GM23338 (cell line): Measurements from ENCODE around the gene ZCCHC8. TPM values are rescaled to one million over a fixed set of nuclear protein-coding genes. Genes with fewer than 3 reads are reported as not detected.
A peak's percentile ranks its signal among the peaks of the same experiment; 100 is the strongest.
"Not testable (repeated sequence)": the region's sequence is repeated elsewhere in the genome, so short reads cannot be mapped to it uniquely, and the experiment has no call there.

Source experiments
- ATAC-seq: fragments of 200-7000 bp; cut with Tn5 transposase; 3 replicates; pipeline ENCODE4 v1.9.1; 2020
- DNase-seq: peaks from one replicate; pipeline ENCODE4 v3.0.0-alpha.2; 2015; ENCODE audit warnings: low spot score
- H2AFZ ChIP-seq: fragments of 200-600 bp; sonication (generic); 2 replicates; pipeline ENCODE4 v1.8.0; 2016; ENCODE audit warnings: antibody characterized with exemption, mild to moderate bottlenecking, moderate library complexity
- H3F3A ChIP-seq: fragments of 200-600 bp; sonication (generic); replicated peaks from 2 replicates; pipeline ENCODE4 v1.8.0; 2017; ENCODE audit warnings: antibody characterized with exemption, mixed run types, low read depth
- H3K27ac ChIP-seq: fragments of 200-600 bp; sonication (generic); 2 replicates; pipeline ENCODE4 v1.6.1; 2016; ENCODE audit warnings: low read depth
- H3K27me3 ChIP-seq: fragments of 200-600 bp; sonication (generic); 2 replicates; pipeline ENCODE4 v1.8.0; 2016; ENCODE audit warnings: mild to moderate bottlenecking, mixed run types, moderate library complexity; ENCODE audit not compliant: insufficient read depth
- H3K36me3 ChIP-seq: fragments of 200-600 bp; sonication (generic); 2 replicates; pipeline ENCODE4 v1.8.0; 2016; ENCODE audit warnings: mild to moderate bottlenecking; ENCODE audit not compliant: insufficient read depth
- H3K4me1 ChIP-seq: fragments of 200-600 bp; sonication (generic); 2 replicates; pipeline ENCODE4 v1.8.0; 2016; ENCODE audit warnings: mild to moderate bottlenecking, moderate library complexity; ENCODE audit not compliant: insufficient read depth
- H3K4me2 ChIP-seq: fragments of 200-600 bp; sonication (generic); 2 replicates; pipeline ENCODE4 v1.7.1; 2017; ENCODE audit warnings: mixed run types
- H3K4me3 ChIP-seq: fragments of 200-600 bp; sonication (generic); 2 replicates; pipeline ENCODE4 v1.6.1; 2016; ENCODE audit warnings: mixed run types
- H3K79me2 ChIP-seq: fragments of 200-600 bp; sonication (generic); replicated peaks from 2 replicates; pipeline ENCODE4 v1.8.0; 2017; ENCODE audit warnings: mild to moderate bottlenecking; ENCODE audit not compliant: insufficient read depth
- H3K9me2 ChIP-seq: fragments of 200-600 bp; sonication (generic); 2 replicates; pipeline ENCODE4 v1.8.0; 2017; ENCODE audit not compliant: insufficient read depth
- H4K20me1 ChIP-seq: fragments of 200-600 bp; sonication (generic); replicated peaks from 2 replicates; pipeline ENCODE4 v1.8.0; 2017; ENCODE audit warnings: mild to moderate bottlenecking; ENCODE audit not compliant: insufficient read depth
- H3K27ac Mint-ChIP-seq: 2 replicates; pipeline ENCODE4 v1.8.0; 2020; ENCODE audit warnings: inconsistent platforms, mild to moderate bottlenecking, moderate library complexity, mixed read lengths
- H3K27me3 Mint-ChIP-seq: 3 replicates; pipeline ENCODE4 v1.8.0; 2022; ENCODE audit warnings: low read depth, mild to moderate bottlenecking, moderate library complexity, mixed read lengths, inconsistent platforms; ENCODE audit not compliant: insufficient read depth, poor library complexity
- H3K36me3 Mint-ChIP-seq: 3 replicates; pipeline ENCODE4 v1.8.0; 2021; ENCODE audit warnings: low read depth, mild to moderate bottlenecking, inconsistent platforms, moderate library complexity, mixed read lengths
- H3K4me1 Mint-ChIP-seq: 3 replicates; pipeline ENCODE4 v1.8.0; 2020; ENCODE audit warnings: mild to moderate bottlenecking, inconsistent platforms, mixed read lengths
- H3K4me3 Mint-ChIP-seq: 3 replicates; pipeline ENCODE4 v1.8.0; 2021; ENCODE audit warnings: moderate library complexity, mild to moderate bottlenecking, inconsistent platforms, mixed read lengths
- H3K9me3 Mint-ChIP-seq: 3 replicates; pipeline ENCODE4 v1.8.0; 2020; ENCODE audit warnings: moderate library complexity, mild to moderate bottlenecking, inconsistent platforms, mixed read lengths
- CREB1 ChIP-seq: fragments of 250-450 bp; sonication (Bioruptor Pico); IDR thresholded peaks from 2 replicates; pipeline ENCODE4 v1.5.0; 2020; ENCODE audit warnings: low read depth, mild to moderate bottlenecking, moderate library complexity
- ETS1 ChIP-seq: IDR thresholded peaks from 2 replicates; pipeline ENCODE4 v1.6.1; 2016; ENCODE audit warnings: antibody characterized with exemption
- EZH2 ChIP-seq: fragments of 200-600 bp; sonication (generic); IDR thresholded peaks from one replicate; pipeline ENCODE4 v1.8.0; 2017; ENCODE audit warnings: antibody characterized with exemption, mild to moderate bottlenecking, low read depth; ENCODE audit not compliant: unreplicated experiment
- EZH2phosphoT487 ChIP-seq: fragments of 200-600 bp; sonication (generic); IDR thresholded peaks from one replicate; pipeline ENCODE4 v1.8.1; 2018; ENCODE audit warnings: antibody characterized with exemption; ENCODE audit not compliant: unreplicated experiment
- JUNB ChIP-seq: IDR thresholded peaks from one replicate; pipeline ENCODE4 v1.6.1; 2016; ENCODE audit warnings: antibody characterized with exemption; ENCODE audit not compliant: unreplicated experiment
- NANOG ChIP-seq: IDR thresholded peaks from 2 replicates; pipeline ENCODE4 v1.6.1; 2016; ENCODE audit warnings: antibody characterized with exemption, borderline replicate concordance
- POLR2AphosphoS5 ChIP-seq: IDR thresholded peaks from 2 replicates; pipeline ENCODE4 v1.6.1; 2016; ENCODE audit warnings: antibody characterized with exemption, low read depth
- REST ChIP-seq: IDR thresholded peaks from one replicate; pipeline ENCODE4 v1.6.1; 2018; ENCODE audit warnings: antibody characterized with exemption; ENCODE audit not compliant: unreplicated experiment
- STAT1 ChIP-seq: IDR thresholded peaks from one replicate; pipeline ENCODE4 v1.6.1; 2016; ENCODE audit warnings: antibody characterized with exemption; ENCODE audit not compliant: unreplicated experiment
- ZNF331 ChIP-seq: fragments of 250-450 bp; sonication (Bioruptor Pico); IDR thresholded peaks from 2 replicates; pipeline ENCODE4 v1.5.0; 2020; ENCODE audit warnings: low read depth, mild to moderate bottlenecking, moderate library complexity
- ZNF462 ChIP-seq: fragments of 250-450 bp; sonication (Bioruptor Pico); IDR thresholded peaks from 2 replicates; pipeline ENCODE4 v1.5.0; 2020; ENCODE audit warnings: mild to moderate bottlenecking, moderate library complexity
- polyA plus RNA-seq: library from polyadenylated mRNA; unstranded; fragments of >200 nt; fragmentation: Nextera tagmentation; extraction: Ambion mirVana; gene quantifications from 2 replicates; pipeline ENCODE4 v1.2.1, GENCODE V29; 2016
- total RNA-seq: library from RNA; depleted of rRNA; stranded (reverse); fragments of >200 nt; shearing (Covaris generic); gene quantifications from 2 replicates; pipeline ENCODE4 v1.2.3, GENCODE V29; 2014

The ZCCHC8 gene
- total and polyA plus RNA-seq, 2 experiments from 2014 or later, result 23.9 to 39.0 TPM

- H3K27ac Mint-ChIP-seq, H3K27ac ChIP-seq, H3K4me1 Mint-ChIP-seq, H3K9me3 Mint-ChIP-seq, H3K4me3 Mint-ChIP-seq, DNase-seq, H3K4me1 ChIP-seq, H3K4me2 ChIP-seq, H2AFZ ChIP-seq, H3K27me3 ChIP-seq, ATAC-seq, H3K27me3 Mint-ChIP-seq, H3K4me3 ChIP-seq, H3K9me2 ChIP-seq: not testable (repeated sequence)
- H4K20me1 ChIP-seq, result peaks cover 44% of the 10 kb centered on the region
- peaks cover 27% of the 10 kb centered on the region; the same call in 1 of the 2 replicates for H3F3A ChIP-seq
- H3K36me3 Mint-ChIP-seq, result peaks cover 98% of the 10 kb centered on the region
- peaks cover 98% of the 10 kb centered on the region for H3K36me3 ChIP-seq
- H3K79me2 ChIP-seq, result peaks cover 90% of the 10 kb centered on the region
These were observed 12.3 kb upstream of the ZCCHC8 start for GRCh38 chr12:122513028-122513427.

GRCh38 chr12:122508163-122508562 is 7.4 kb upstream of the ZCCHC8 start:
- peaks cover 45% of the 10 kb centered on the region for H3K79me2 ChIP-seq
- H3K27me3 ChIP-seq, result no peaks in the 10 kb centered on the region
- no peak for DNase-seq
- H3K9me3 Mint-ChIP-seq, result no peaks in the 10 kb centered on the region
- no peaks in the 10 kb centered on the region for H3K4me1 ChIP-seq
- no peak overlapping the region for H3K27ac Mint-ChIP-seq
- H3K36me3 ChIP-seq, result peaks cover 92% of the 10 kb centered on the region
- H3K4me2 ChIP-seq, result no peak overlapping the region
- H3K27ac ChIP-seq, result peak overlapping the region; percentile 27; the same call in 1 of the 2 replicates
- peaks cover 4% of the 10 kb centered on the region for H3K27me3 Mint-ChIP-seq
- H3K4me1 Mint-ChIP-seq, result no peaks in the 10 kb centered on the region
- no peak overlapping the region for H3K4me3 ChIP-seq
- no peak for ATAC-seq
- H3K36me3 Mint-ChIP-seq, result peaks cover 96% of the 10 kb centered on the region
- H3K4me3 Mint-ChIP-seq, result no peak overlapping the region
- peaks cover 55% of the 10 kb centered on the region for H3F3A ChIP-seq
- H2AFZ ChIP-seq, result no peak overlapping the region
- H3K9me2 ChIP-seq, result no peaks in the 10 kb centered on the region
- peaks cover 29% of the 10 kb centered on the region for H4K20me1 ChIP-seq
- TF ChIP-seq POLR2AphosphoS5 (no peak), REST (no peak), NANOG (no peak), ZNF462 (no peak), ZNF331 (CRISPR knock-in tag) (no peak), EZH2 (no peak), JUNB (no peak), EZH2phosphoT487 (no peak), STAT1 (no peak), ETS1 (no peak), CREB1 (CRISPR knock-in tag) (no peak)
